Measurements from ENCODE around the gene PRLR.

GRCh38 chr5:35136386-35136785, 93.9 kb downstream of the PRLR start:
- no peak for TF ChIP-seq CTCF (IDR thresholded peaks at IDR 0.05)
- no peak for TF ChIP-seq POLR2A (IDR thresholded peaks at IDR 0.05)

Data from uterus (tissue), 2 donors.